DOHH2 (cell line): Measurements from ENCODE around the gene CCDC88B.

Experiments
- H3F3A ChIP-seq: fragments of 200-600 bp; sonication (generic), shearing (Covaris generic); 2 replicates; pipeline ENCODE4 v1.6.0; 2016; ENCODE audit warnings: antibody characterized with exemption, mild to moderate bottlenecking; ENCODE audit not compliant: control insufficient read depth, insufficient read depth
- H3K27ac ChIP-seq: fragments of 200-600 bp; sonication (generic); 2 replicates; pipeline ENCODE4 v1.5.1; 2014; ENCODE audit warnings: low read depth, mild to moderate bottlenecking, low read length, moderate library complexity
- H3K27me3 ChIP-seq: fragments of 200-600 bp; sonication (generic); 2 replicates; pipeline ENCODE4 v1.6.1; 2014; ENCODE audit warnings: mild to moderate bottlenecking, low read length, mixed read lengths; ENCODE audit not compliant: control insufficient read depth
- H3K36me3 ChIP-seq: fragments of 200-600 bp; sonication (generic); 2 replicates; pipeline ENCODE4 v1.6.1; 2014; ENCODE audit warnings: mild to moderate bottlenecking, low read length, moderate library complexity, mixed read lengths; ENCODE audit not compliant: control insufficient read depth
- H3K4me1 ChIP-seq: fragments of 200-600 bp; sonication (generic); 2 replicates; pipeline ENCODE4 v1.6.1; 2014; ENCODE audit warnings: mild to moderate bottlenecking, low read length, mixed read lengths; ENCODE audit not compliant: control insufficient read depth
- H3K4me2 ChIP-seq: fragments of 200-600 bp; sonication (generic); 2 replicates; pipeline ENCODE4 v1.6.0; 2014; ENCODE audit warnings: mild to moderate bottlenecking, low read length, moderate library complexity
- H3K4me3 ChIP-seq: fragments of 200-600 bp; sonication (generic); 2 replicates; pipeline ENCODE4 v1.5.1; 2014; ENCODE audit warnings: mild to moderate bottlenecking, low read length, mixed read lengths
- H3K79me2 ChIP-seq: fragments of 200-600 bp; sonication (generic); 2 replicates; pipeline ENCODE4 v1.6.1; 2014; ENCODE audit warnings: mild to moderate bottlenecking, low read length, mixed read lengths; ENCODE audit not compliant: control insufficient read depth
- H3K9me2 ChIP-seq: fragments of 200-600 bp; sonication (generic); replicated peaks from 2 replicates; pipeline ENCODE4 v1.6.1; 2014; ENCODE audit warnings: mild to moderate bottlenecking, low read length, mixed read lengths; ENCODE audit not compliant: control insufficient read depth
- H3K9me3 ChIP-seq: fragments of 200-600 bp; sonication (generic); 2 replicates; pipeline ENCODE4 v1.6.1; 2014; ENCODE audit warnings: antibody characterized with exemption, low read length, mixed read lengths; ENCODE audit not compliant: control insufficient read depth, insufficient read depth
- H4K20me1 ChIP-seq: fragments of 200-600 bp; sonication (generic); 2 replicates; pipeline ENCODE4 v1.6.0; 2014; ENCODE audit warnings: low read depth, mild to moderate bottlenecking, antibody characterized with exemption, low read length, moderate library complexity; ENCODE audit not compliant: control insufficient read depth, insufficient read depth
- CTCF ChIP-seq: fragments of 200-600 bp; sonication (generic); IDR thresholded peaks from one replicate; pipeline ENCODE4 v1.5.1; 2014; ENCODE audit warnings: antibody characterized with exemption, mild to moderate bottlenecking, low read depth, low read length; ENCODE audit not compliant: poor library complexity, severe bottlenecking
- EZH2phosphoT487 ChIP-seq: fragments of 200-600 bp; sonication (generic); IDR thresholded peaks from 2 replicates; pipeline ENCODE4 v1.6.1; 2017; ENCODE audit warnings: borderline replicate concordance, mild to moderate bottlenecking, antibody characterized with exemption, low read length, moderate library complexity, mixed read lengths

Gene CCDC88B

GRCh38 chr11:64400102-64400501 lies 60.1 kb downstream of the CCDC88B start:
- no peak overlapping the region for H3K4me2 ChIP-seq
- H3K36me3 ChIP-seq: no peaks in the 10 kb centered on the region
- H3K9me2 ChIP-seq: no peaks in the 10 kb centered on the region
- peaks cover 8% of the 10 kb centered on the region for H3K27me3 ChIP-seq
- H3K27ac ChIP-seq: no peak overlapping the region
- H3K9me3 ChIP-seq: no peaks in the 10 kb centered on the region
- no peaks in the 10 kb centered on the region for H4K20me1 ChIP-seq
- H3F3A ChIP-seq: no peaks in the 10 kb centered on the region
- H3K4me1 ChIP-seq: peaks cover 12% of the 10 kb centered on the region
- no peak overlapping the region for H3K4me3 ChIP-seq
- no peaks in the 10 kb centered on the region for H3K79me2 ChIP-seq
- TF ChIP-seq EZH2phosphoT487 (no peak), CTCF (no peak)

- Histone ChIP-seq H3F3A (no peaks in the 10 kb centered on the region), H3K36me3 (no peaks in the 10 kb centered on the region), H3K79me2 (no peaks in the 10 kb centered on the region), H3K4me3 (no peak overlapping the region), H3K9me2 (no peaks in the 10 kb centered on the region), H3K4me1 (peaks cover 9% of the 10 kb centered on the region), H3K9me3 (no peaks in the 10 kb centered on the region), H3K27me3 (peaks cover 8% of the 10 kb centered on the region), H3K4me2 (no peak overlapping the region), H4K20me1 (no peaks in the 10 kb centered on the region), H3K27ac (no peak overlapping the region)
- TF ChIP-seq EZH2phosphoT487: no peak
- TF ChIP-seq CTCF: no peak
Measured at GRCh38 chr11:64400667-64401066, 60.7 kb downstream of the CCDC88B start.

- Histone ChIP-seq H3K4me2 (no peak overlapping the region), H3K36me3 (no peaks in the 10 kb centered on the region), H3K4me3 (no peak overlapping the region), H3K9me3 (no peaks in the 10 kb centered on the region), H3K27me3 (peaks cover 8% of the 10 kb centered on the region), H3F3A (no peaks in the 10 kb centered on the region), H3K4me1 (no peaks in the 10 kb centered on the region), H3K79me2 (no peaks in the 10 kb centered on the region), H3K27ac (no peak overlapping the region), H3K9me2 (no peaks in the 10 kb centered on the region), H4K20me1 (no peaks in the 10 kb centered on the region)
- TF ChIP-seq EZH2phosphoT487 (no peak), CTCF (no peak)
Measured at GRCh38 chr11:64401775-64402174, 61.8 kb downstream of the CCDC88B start.

- Histone ChIP-seq H3K9me2 (no peaks in the 10 kb centered on the region), H3K27ac (no peak overlapping the region), H3K4me2 (no peak overlapping the region), H4K20me1 (no peaks in the 10 kb centered on the region), H3K9me3 (no peaks in the 10 kb centered on the region), H3F3A (no peaks in the 10 kb centered on the region), H3K4me1 (no peaks in the 10 kb centered on the region), H3K4me3 (no peak overlapping the region), H3K36me3 (no peaks in the 10 kb centered on the region), H3K27me3 (peaks cover 8% of the 10 kb centered on the region), H3K79me2 (no peaks in the 10 kb centered on the region)
- TF ChIP-seq CTCF: no peak
- TF ChIP-seq EZH2phosphoT487: no peak
Measured at GRCh38 chr11:64403106-64403505, 63.1 kb downstream of the CCDC88B start.
